Trophoblast cell (in vitro differentiated cells and primary cell): ENCODE measurements around the gene UGT1A10.

Experiments
- DNase-seq, 2 donors: peaks; one replicate each; pipeline ENCODE4 v3.0.0-alpha.2; 2016
- H2AFZ ChIP-seq: 2 replicates; pipeline ENCODE4 v1.6.1; 2013; ENCODE audit warnings: low read length, moderate library complexity, mild to moderate bottlenecking; ENCODE audit not compliant: insufficient read depth, poor library complexity
- H2AK5ac ChIP-seq: 2 replicates; pipeline ENCODE4 v1.6.1; 2013; ENCODE audit warnings: mild to moderate bottlenecking, low read length
- H2BK120ac ChIP-seq: 2 replicates; pipeline ENCODE4 v1.6.1; 2013; ENCODE audit warnings: low read length, mild to moderate bottlenecking, moderate library complexity; ENCODE audit not compliant: insufficient read depth, poor library complexity
- H2BK12ac ChIP-seq: 2 replicates; pipeline ENCODE4 v1.6.1; 2013; ENCODE audit warnings: mild to moderate bottlenecking, low read length, moderate library complexity
- H2BK5ac ChIP-seq: 2 replicates; pipeline ENCODE4 v1.6.1; 2013; ENCODE audit warnings: low read length, low read depth, moderate library complexity, mild to moderate bottlenecking; ENCODE audit not compliant: poor library complexity
- H3K14ac ChIP-seq: 2 replicates; pipeline ENCODE4 v1.6.1; 2013; ENCODE audit warnings: mild to moderate bottlenecking, low read length
- H3K18ac ChIP-seq: 2 replicates; pipeline ENCODE4 v1.6.1; 2013; ENCODE audit warnings: mild to moderate bottlenecking, low read length
- H3K23ac ChIP-seq: 2 replicates; pipeline ENCODE4 v1.6.1; 2013; ENCODE audit warnings: low read length
- H3K27ac ChIP-seq: 2 replicates; pipeline ENCODE4 v1.5.1; 2013; ENCODE audit warnings: low read depth, mild to moderate bottlenecking, inconsistent platforms, low read length, moderate library complexity
- H3K27me3 ChIP-seq: 2 replicates; pipeline ENCODE4 v1.6.1; 2013; ENCODE audit warnings: inconsistent platforms, mild to moderate bottlenecking, low read length, moderate library complexity; ENCODE audit not compliant: insufficient read depth
- H3K36me3 ChIP-seq, 2 experiments: 1 replicate in 1 of 2; 2 replicates in 1 of 2; pipeline ENCODE4 v1.6.1; 2013; ENCODE audit warnings: low read length in 2 of 2, mild to moderate bottlenecking in 2 of 2, moderate library complexity in 1 of 2; ENCODE audit not compliant: insufficient read depth in 2 of 2, control insufficient read depth in 1 of 2
- H3K4ac ChIP-seq: 2 replicates; pipeline ENCODE4 v1.6.1; 2013; ENCODE audit warnings: low read depth, mild to moderate bottlenecking, low read length, moderate library complexity
- H3K4me1 ChIP-seq, 2 experiments: 1 replicate in 1 of 2; 2 replicates in 1 of 2; pipeline ENCODE4 v1.6.1; 2013; ENCODE audit warnings: low read length in 2 of 2, mild to moderate bottlenecking in 2 of 2, moderate library complexity in 1 of 2; ENCODE audit not compliant: insufficient read depth in 2 of 2, control insufficient read depth in 1 of 2
- H3K4me2 ChIP-seq: 2 replicates; pipeline ENCODE4 v1.6.1; 2013; ENCODE audit warnings: inconsistent platforms, mild to moderate bottlenecking, low read length, moderate library complexity
- H3K4me3 ChIP-seq: 2 replicates; pipeline ENCODE4 v1.5.1; 2013; ENCODE audit warnings: mild to moderate bottlenecking, low read depth, low read length, inconsistent platforms
- H3K79me1 ChIP-seq: one replicate; pipeline ENCODE4 v1.6.1; 2013; ENCODE audit warnings: low read length
- H3K79me2 ChIP-seq: 2 replicates; pipeline ENCODE4 v1.6.1; 2013; ENCODE audit warnings: low read length, mild to moderate bottlenecking; ENCODE audit not compliant: control insufficient read depth, insufficient read depth, poor library complexity
- H3K9ac ChIP-seq: 2 replicates; pipeline ENCODE4 v1.6.1; 2013; ENCODE audit warnings: mild to moderate bottlenecking, low read length
- H3K9me3 ChIP-seq: 2 replicates; pipeline ENCODE4 v1.6.1; 2013; ENCODE audit warnings: low read depth, mild to moderate bottlenecking, control low read depth, inconsistent platforms, low read length; ENCODE audit not compliant: insufficient read depth
- H4K12ac ChIP-seq: 2 replicates; pipeline ENCODE4 v1.6.1; 2013; ENCODE audit warnings: low read depth, mild to moderate bottlenecking, low read length, moderate library complexity
- H4K8ac ChIP-seq: 2 replicates; pipeline ENCODE4 v1.6.1; 2013; ENCODE audit warnings: low read depth, mild to moderate bottlenecking, low read length, moderate library complexity
- H4K91ac ChIP-seq: one replicate; pipeline ENCODE4 v1.6.1; 2013; ENCODE audit warnings: low read depth, mild to moderate bottlenecking, low read length, moderate library complexity
- WGBS: extraction: QIAGEN DNeasy Blood & Tissue Kit; methylation state at CpG from one replicate; pipeline ENCODE4 v1.1.7; 2013; ENCODE audit warnings: missing lambda C conversion rate; ENCODE audit not compliant: insufficient read length, insufficient coverage; ENCODE audit errors: extremely low coverage; 5-methylcytosine and 5-hydroxymethylcytosine counted together

Gene UGT1A10

GRCh38 chr2:233768076-233768475 is 131.8 kb downstream of the UGT1A10 start:
- no CpG with 5 or more reads among the region's 4 CpGs for WGBS
- H3K79me1 ChIP-seq: no peaks in the 10 kb centered on the region

DNA sequence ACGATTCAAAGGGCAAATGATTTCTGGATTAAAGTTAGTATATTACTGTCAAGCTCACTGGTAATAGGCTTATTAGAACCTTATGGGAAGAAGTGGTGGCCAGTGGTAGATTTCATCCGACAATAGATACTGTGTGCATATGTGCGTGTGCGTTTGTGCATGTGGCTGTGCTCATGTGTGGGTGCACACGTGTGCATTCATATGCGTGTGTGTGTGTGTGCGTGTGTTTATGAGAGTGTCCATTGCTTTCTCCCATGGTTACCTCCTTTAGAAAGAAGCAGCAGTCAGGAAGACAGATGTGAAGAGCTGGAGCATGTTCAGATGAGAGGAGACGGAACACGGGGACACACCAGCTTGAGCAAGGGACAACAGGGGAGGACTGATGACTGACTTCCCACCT is 133.0 kb downstream of the UGT1A10 start:
- Histone ChIP-seq H3K79me1 (no peaks in the 10 kb centered on the region), H2AFZ (no peak overlapping the region), H3K14ac (no peak overlapping the region), H4K8ac (no peak overlapping the region), H4K91ac (no peak overlapping the region), H3K23ac (no peak overlapping the region), H2BK5ac (no peak overlapping the region), H3K9ac (no peak overlapping the region), H3K18ac (no peak overlapping the region), H3K27ac (no peak overlapping the region), H3K4me2 (no peak overlapping the region), H2AK5ac (no peak overlapping the region), H4K12ac (no peak overlapping the region), H3K4me3 (no peak overlapping the region), H3K4ac (no peak overlapping the region), H3K9me3 (peaks cover 7% of the 10 kb centered on the region), H3K4me1 (no peaks in the 10 kb centered on the region), H3K79me2 (no peaks in the 10 kb centered on the region), H3K27me3 (no peaks in the 10 kb centered on the region), H2BK12ac (no peak overlapping the region), H3K36me3 (no peaks in the 10 kb centered on the region), H2BK120ac (no peak overlapping the region)
- no CpG with 5 or more reads among the region's 9 CpGs for WGBS
- no peak for DNase-seq

More at GRCh38 chr2:233768076-233768475, 131.8 kb downstream of the UGT1A10 start:
- H4K12ac ChIP-seq: no peak overlapping the region
- no peak overlapping the region for H3K18ac ChIP-seq
- no peak overlapping the region for H2BK12ac ChIP-seq
- H2BK5ac ChIP-seq: no peak overlapping the region
- H3K9ac ChIP-seq: no peak overlapping the region
- no peak overlapping the region for H3K14ac ChIP-seq
- no peaks in the 10 kb centered on the region for H3K27me3 ChIP-seq
- no peak overlapping the region for H3K23ac ChIP-seq
- DNase-seq: no peak
- no peak overlapping the region for H3K27ac ChIP-seq
- H2AK5ac ChIP-seq: no peak overlapping the region
- H2AFZ ChIP-seq: no peak overlapping the region
- H2BK120ac ChIP-seq: no peak overlapping the region
- H3K4ac ChIP-seq: no peak overlapping the region
- no peak overlapping the region for H3K4me2 ChIP-seq
- H4K91ac ChIP-seq: no peak overlapping the region
- H3K4me3 ChIP-seq: no peak overlapping the region
- no peaks in the 10 kb centered on the region for H3K36me3 ChIP-seq
- peaks cover 7% of the 10 kb centered on the region for H3K9me3 ChIP-seq
- H4K8ac ChIP-seq: no peak overlapping the region
- H3K4me1 ChIP-seq: no peaks in the 10 kb centered on the region
- H3K79me2 ChIP-seq: no peaks in the 10 kb centered on the region

DNA sequence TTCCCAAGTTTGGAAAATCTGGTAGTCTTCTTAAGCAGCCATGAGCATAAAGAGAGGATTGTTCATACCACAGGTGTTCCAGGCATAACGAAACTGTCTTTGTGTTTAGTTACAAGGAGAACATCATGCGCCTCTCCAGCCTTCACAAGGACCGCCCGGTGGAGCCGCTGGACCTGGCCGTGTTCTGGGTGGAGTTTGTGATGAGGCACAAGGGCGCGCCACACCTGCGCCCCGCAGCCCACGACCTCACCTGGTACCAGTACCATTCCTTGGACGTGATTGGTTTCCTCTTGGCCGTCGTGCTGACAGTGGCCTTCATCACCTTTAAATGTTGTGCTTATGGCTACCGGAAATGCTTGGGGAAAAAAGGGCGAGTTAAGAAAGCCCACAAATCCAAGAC is 135.9 kb downstream of the UGT1A10 start:
- H3K4me3 ChIP-seq: no peak overlapping the region
- no peaks in the 10 kb centered on the region for H3K79me1 ChIP-seq
- no peak overlapping the region for H3K23ac ChIP-seq
- peak in 1 of 2 donors; percentile 1 for DNase-seq
- H4K91ac ChIP-seq: no peak overlapping the region
- no peaks in the 10 kb centered on the region for H3K27me3 ChIP-seq
- H3K4ac ChIP-seq: no peak overlapping the region
- H3K27ac ChIP-seq: no peak overlapping the region
- H3K14ac ChIP-seq: no peak overlapping the region
- H3K4me1 ChIP-seq: no peaks in the 10 kb centered on the region
- H3K9ac ChIP-seq: no peak overlapping the region
- no peak overlapping the region for H2BK12ac ChIP-seq
- H4K8ac ChIP-seq: no peak overlapping the region
- H3K36me3 ChIP-seq: no peaks in the 10 kb centered on the region
- no peak overlapping the region for H3K4me2 ChIP-seq
- no peak overlapping the region for H2BK120ac ChIP-seq
- H2AFZ ChIP-seq: no peak overlapping the region
- no peak overlapping the region for H2AK5ac ChIP-seq
- WGBS: no CpG with 5 or more reads among the region's 16 CpGs
- H2BK5ac ChIP-seq: no peak overlapping the region
- no peaks in the 10 kb centered on the region for H3K79me2 ChIP-seq
- no peak overlapping the region for H4K12ac ChIP-seq
- H3K9me3 ChIP-seq: peaks cover 13% of the 10 kb centered on the region
- H3K18ac ChIP-seq: no peak overlapping the region

DNA sequence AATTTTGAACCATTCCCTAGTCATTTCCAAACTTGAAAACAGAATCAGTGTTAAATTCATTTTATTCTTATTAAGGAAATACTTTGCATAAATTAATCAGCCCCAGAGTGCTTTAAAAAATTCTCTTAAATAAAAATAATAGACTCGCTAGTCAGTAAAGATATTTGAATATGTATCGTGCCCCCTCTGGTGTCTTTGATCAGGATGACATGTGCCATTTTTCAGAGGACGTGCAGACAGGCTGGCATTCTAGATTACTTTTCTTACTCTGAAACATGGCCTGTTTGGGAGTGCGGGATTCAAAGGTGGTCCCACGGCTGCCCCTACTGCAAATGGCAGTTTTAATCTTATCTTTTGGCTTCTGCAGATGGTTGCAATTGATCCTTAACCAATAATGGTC is 136.3 kb downstream of the UGT1A10 start:
- H3K4me3 ChIP-seq: no peak overlapping the region
- H2BK12ac ChIP-seq: no peak overlapping the region
- no peak overlapping the region for H2BK120ac ChIP-seq
- H3K14ac ChIP-seq: no peak overlapping the region
- DNase-seq: no peak
- H4K12ac ChIP-seq: no peak overlapping the region
- no peaks in the 10 kb centered on the region for H3K27me3 ChIP-seq
- no peaks in the 10 kb centered on the region for H3K79me1 ChIP-seq
- H4K8ac ChIP-seq: no peak overlapping the region
- no peaks in the 10 kb centered on the region for H3K79me2 ChIP-seq
- no peaks in the 10 kb centered on the region for H3K4me1 ChIP-seq
- no peak overlapping the region for H3K18ac ChIP-seq
- H3K27ac ChIP-seq: no peak overlapping the region
- H2AK5ac ChIP-seq: no peak overlapping the region
- no peak overlapping the region for H2AFZ ChIP-seq
- H3K9ac ChIP-seq: no peak overlapping the region
- no peak overlapping the region for H4K91ac ChIP-seq
- H2BK5ac ChIP-seq: no peak overlapping the region
- no peaks in the 10 kb centered on the region for H3K36me3 ChIP-seq
- peaks cover 15% of the 10 kb centered on the region for H3K9me3 ChIP-seq
- no peak overlapping the region for H3K4ac ChIP-seq
- no peak overlapping the region for H3K23ac ChIP-seq
- WGBS: no CpG with 5 or more reads among the region's 5 CpGs
- no peak overlapping the region for H3K4me2 ChIP-seq
